ENCODE results near the gene PNMA1. TPM values are rescaled to one million over a fixed set of nuclear protein-coding genes. Genes with fewer than 3 reads are reported as not detected.

The PNMA1 gene
- total and polyA plus RNA-seq, 9 of the 15 experiments (the other 6 are each of a cell fraction or from before 2014, with no cell fraction given) = 1.7 to 26.4 (median 8.7) TPM

DNA sequence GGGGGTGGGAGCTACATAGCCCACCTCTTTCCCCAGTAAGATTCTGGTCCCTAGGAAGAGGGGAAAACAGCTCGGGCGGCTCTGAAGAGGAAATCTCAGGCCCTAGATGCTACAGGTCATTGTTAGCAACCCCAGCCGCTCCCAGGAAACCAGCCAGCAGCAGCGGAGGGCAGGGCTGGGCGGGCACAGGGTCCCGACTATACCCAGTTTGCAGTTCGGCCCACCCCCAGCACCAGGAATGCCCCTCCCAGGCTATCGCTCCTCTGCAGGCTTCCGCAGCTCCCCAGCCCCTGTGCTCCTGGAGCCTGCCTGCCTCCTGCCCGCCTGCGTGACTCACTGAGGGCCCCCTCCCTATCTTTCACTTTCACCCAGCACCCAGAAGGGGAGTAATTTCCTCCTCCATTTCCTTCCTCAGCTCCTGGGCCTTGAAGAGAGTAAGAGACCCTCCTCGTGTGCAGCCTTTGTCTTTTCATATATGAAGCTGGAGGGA lies 27.2 kb upstream of the PNMA1 start (continued):
- TF ChIP-seq MGA (IDR thresholded peaks at IDR 0.05) (no peak), ZZZ3 (IDR thresholded peaks at IDR 0.05) (no peak), DDX20 (tag; IDR thresholded peaks at IDR 0.05; ENCODE audit: low read depth) (no peak), RNF2 (IDR thresholded peaks at IDR 0.05) (peak; percentile 46; the same call in 1 of the 2 replicates), CBX1 (IDR thresholded peaks at IDR 0.05; ENCODE audit: low read depth) (no peak), YY1 (IDR thresholded peaks at IDR 0.05; ENCODE audit: borderline replicate concordance in 1 of 3, control insufficient read depth in 1 of 3, extremely low read depth in 1 of 3, insufficient read depth in 3 of 3, insufficient read length in 1 of 3, insufficient replicate concordance in 2 of 3, low read depth in 1 of 3, low read length in 2 of 3) (peak in 1 of 3 experiments; percentile 54), RREB1 (CRISPR knock-in tag; IDR thresholded peaks at IDR 0.05) (no peak), BHLHE40 (IDR thresholded peaks at IDR 0.05; ENCODE audit: low read length) (peak; percentile 67; the same call in 1 of the 2 replicates)
